ENCODE data around the gene SCN8A. TPM values are rescaled to one million over a fixed set of nuclear protein-coding genes. Genes with fewer than 3 reads are reported as not detected.
"Not testable (repeated sequence)": the region's sequence is repeated elsewhere in the genome, so short reads cannot be mapped to it uniquely, and the experiment has no call there.

The SCN8A gene
- total RNA-seq, 1 donor: 33.7 TPM

- H3K4me3 ChIP-seq (ENCODE audit: low read depth, low read length): no peak overlapping the region
- TF ChIP-seq CTCF (IDR thresholded peaks at IDR 0.05; ENCODE audit: insufficient read depth, low read depth, low read length): no peak
Observed at GRCh38 chr12:51598156-51598555, 7.1 kb downstream of the SCN8A start.

GRCh38 chr12:51600721-51601120 lies 9.7 kb downstream of the SCN8A start:
- H3K4me3 ChIP-seq (ENCODE audit: low read depth, low read length): no peak overlapping the region
- no peak for TF ChIP-seq CTCF (IDR thresholded peaks at IDR 0.05; ENCODE audit: insufficient read depth, low read depth, low read length)
- DNase-seq (ENCODE audit: low read depth): no peak

More at GRCh38 chr12:51598156-51598555, 7.1 kb downstream of the SCN8A start:
- DNase-seq (ENCODE audit: low read depth): no peak

GRCh38 chr12:51601241-51601640 lies 10.2 kb downstream of the SCN8A start:
- no peak for TF ChIP-seq CTCF (IDR thresholded peaks at IDR 0.05; ENCODE audit: insufficient read depth, low read depth, low read length)
- no peak overlapping the region for H3K4me3 ChIP-seq (ENCODE audit: low read depth, low read length)
- DNase-seq (ENCODE audit: low read depth): no peak

GRCh38 chr12:51605896-51606295 lies 14.9 kb downstream of the SCN8A start:
- not testable (repeated sequence) for DNase-seq (ENCODE audit: low read depth); H3K4me3 ChIP-seq (ENCODE audit: low read depth, low read length)

- DNase-seq (ENCODE audit: low read depth); H3K4me3 ChIP-seq (ENCODE audit: low read depth, low read length): not testable (repeated sequence)
Observed at GRCh38 chr12:51607197-51607596, 16.2 kb downstream of the SCN8A start.

DNA sequence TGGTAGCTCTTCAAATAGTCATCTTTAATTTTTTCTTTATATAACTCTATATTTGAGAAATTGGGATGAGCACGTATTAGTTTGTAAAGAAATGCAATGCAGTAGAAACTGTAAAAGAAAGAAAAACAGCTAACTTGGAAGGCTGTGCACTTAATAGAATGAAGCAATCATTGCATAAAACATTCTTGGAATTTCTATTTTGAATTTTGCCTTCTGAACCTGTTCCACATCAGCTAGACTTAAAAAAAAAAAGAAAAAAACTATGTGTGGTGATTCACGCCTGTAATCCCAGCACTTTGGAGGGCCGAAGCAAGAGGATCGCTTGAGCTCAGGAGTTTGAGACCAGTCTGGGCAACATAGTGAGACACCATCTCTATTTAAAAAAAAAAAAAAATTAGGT lies 29.4 kb downstream of the SCN8A start:
- H3K4me3 ChIP-seq (ENCODE audit: low read depth, low read length): no peak overlapping the region
- DNase-seq (ENCODE audit: low read depth): peak; percentile 57
- TF ChIP-seq CTCF (IDR thresholded peaks at IDR 0.05; ENCODE audit: insufficient read depth, low read depth, low read length): no peak

- DNase-seq (ENCODE audit: low read depth): peak; percentile 50
- TF ChIP-seq CTCF (IDR thresholded peaks at IDR 0.05; ENCODE audit: insufficient read depth, low read depth, low read length): no peak
- no peak overlapping the region for H3K4me3 ChIP-seq (ENCODE audit: low read depth, low read length)
Observed at GRCh38 chr12:51621156-51621922, 30.3 kb downstream of the SCN8A start.

- TF ChIP-seq CTCF (IDR thresholded peaks at IDR 0.05; ENCODE audit: insufficient read depth, low read depth, low read length): no peak
- H3K4me3 ChIP-seq (ENCODE audit: low read depth, low read length): no peak overlapping the region
- DNase-seq (ENCODE audit: low read depth): peak; percentile 21
Observed at GRCh38 chr12:51622564-51622963, 31.5 kb downstream of the SCN8A start.

Data from fibroblast of villous mesenchyme (primary cell).